GM18867 (cell line): ENCODE data around the gene NKX6-2.

ENCODE experiments used
- ATAC-seq: cut with Tn5 transposase; IDR thresholded peaks from one replicate; pipeline ENCODE4 v1.9.1; 2021; ENCODE audit warnings: mild to moderate bottlenecking, moderate library complexity; ENCODE audit not compliant: unreplicated experiment

The NKX6-2 gene

DNA sequence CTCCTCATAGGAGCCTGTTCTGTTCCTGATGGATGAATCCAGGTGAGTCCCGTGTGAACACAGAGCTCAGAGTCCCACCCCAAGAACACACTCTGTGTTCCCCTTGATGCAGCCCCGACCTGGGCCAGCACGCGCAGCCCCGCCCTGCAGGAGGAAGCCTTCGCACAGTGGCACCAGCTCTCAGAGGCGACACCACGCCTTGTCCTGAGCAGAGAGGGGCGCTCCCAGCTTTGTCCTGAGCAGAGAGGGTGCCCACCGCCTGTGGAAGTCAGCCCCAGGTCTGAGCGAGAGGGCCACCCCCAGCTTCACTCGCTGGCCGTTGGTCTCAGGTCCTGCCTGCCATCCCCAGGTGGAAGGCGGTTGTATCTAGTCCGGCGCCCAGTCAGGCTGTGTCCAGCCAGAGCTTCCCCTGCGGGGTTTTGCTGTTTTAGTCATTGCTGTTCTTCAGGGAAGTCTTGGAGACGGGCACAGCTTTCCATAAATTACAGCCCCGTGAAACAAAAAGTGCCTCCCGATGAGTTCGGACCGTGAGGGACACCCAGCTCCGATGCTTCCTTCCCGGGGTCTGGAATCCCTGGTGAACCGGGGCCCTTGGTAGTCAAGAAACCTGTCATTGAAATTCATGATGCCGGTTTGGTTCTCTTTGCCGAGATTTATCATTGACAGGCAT lies 43.6 kb downstream of the NKX6-2 start:
- ATAC-seq = no peak

DNA sequence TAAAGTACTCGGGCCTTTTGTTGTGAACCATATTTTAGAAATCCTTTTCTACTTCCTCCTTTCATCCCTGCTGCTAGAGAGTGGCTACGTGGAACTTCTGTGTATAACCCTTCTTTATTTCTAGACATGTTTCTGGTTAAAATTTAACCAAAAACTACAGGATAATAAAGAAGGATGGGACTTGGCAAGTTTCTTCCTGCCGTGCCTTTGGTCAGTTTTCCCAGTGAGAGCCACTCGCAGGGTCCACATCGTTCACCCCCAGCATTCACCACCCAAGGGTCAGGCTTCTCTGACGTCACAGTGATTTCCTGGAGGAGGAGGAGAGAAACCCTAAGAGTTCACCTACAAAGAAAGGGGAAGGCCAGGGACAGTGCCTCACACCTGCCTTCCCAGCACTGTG lies 45.4 kb downstream of the NKX6-2 start:
- ATAC-seq = no peak

- no peak for ATAC-seq
Measured at GRCh38 chr10:132739225-132739613, 46.7 kb downstream of the NKX6-2 start.

DNA sequence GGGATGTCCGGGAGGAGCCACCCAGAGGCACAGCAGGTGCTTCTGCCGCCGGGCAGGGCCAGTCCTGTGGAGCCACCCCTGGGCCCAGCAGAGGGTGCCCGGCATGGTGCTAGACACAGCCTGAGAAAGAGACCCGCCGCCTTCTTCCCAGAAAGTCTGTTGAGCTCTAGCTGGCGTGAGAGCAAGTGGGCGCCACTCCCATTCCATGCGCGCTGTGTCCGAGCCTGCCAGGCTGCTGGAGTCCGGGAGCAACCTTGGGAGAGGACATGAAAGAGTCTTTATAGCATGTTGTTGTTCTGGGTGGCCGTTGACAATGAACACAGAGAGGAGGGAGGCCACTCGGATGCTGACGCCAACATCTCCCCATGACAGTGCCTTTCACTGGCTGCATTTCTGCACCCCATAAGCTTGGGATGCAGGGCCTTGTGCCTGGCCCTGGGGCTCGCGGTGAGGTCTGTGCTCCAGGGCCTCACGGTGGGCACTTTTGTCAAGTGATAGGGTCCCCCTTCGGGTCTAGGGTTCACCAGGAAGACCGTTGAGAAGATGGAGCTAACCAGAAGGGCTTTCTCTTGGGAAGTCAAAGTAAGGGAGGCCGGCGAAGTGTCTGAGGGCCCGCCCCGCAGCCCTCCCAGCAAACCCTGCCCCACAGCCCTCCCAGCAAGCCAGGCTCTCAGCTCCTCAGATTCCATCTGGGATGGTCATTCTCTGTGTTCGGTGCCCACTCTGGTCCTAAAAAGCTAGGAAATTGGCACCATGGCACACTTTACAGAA lies 47.3 kb downstream of the NKX6-2 start:
- no peak for ATAC-seq

DNA sequence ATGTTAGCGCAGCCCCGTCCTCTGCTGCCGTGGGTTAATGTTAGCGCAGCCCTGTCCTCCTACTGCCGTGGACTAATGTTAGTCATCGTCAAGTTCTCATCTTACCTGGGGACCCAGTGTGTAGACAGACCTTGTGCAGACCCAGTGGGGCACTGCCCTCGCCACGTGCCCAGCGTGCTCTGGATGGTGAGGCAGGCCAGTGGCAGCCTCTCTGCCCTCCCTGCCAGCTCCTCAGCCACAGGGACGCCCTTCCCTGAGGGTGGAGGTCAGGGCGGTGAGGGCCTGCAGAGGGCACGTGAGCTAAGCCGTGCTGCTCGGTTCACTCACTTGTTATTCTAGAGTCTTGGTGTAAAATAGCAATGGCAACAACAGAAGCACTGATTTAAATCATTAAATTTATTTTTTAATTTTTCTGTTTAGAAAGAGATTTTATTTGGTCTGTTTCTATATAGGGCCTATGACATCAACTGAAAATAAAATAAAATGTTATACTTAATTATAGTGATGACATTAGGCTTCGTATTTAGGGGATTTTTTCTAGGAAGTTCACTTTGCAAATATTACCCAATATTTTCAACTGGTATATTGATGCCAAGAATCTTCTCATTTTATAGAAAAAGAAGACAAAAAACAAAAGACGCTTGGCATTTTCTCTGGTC lies 48.4 kb downstream of the NKX6-2 start:
- ATAC-seq = no peak

- ATAC-seq = no peak
Measured at GRCh38 chr10:132735923-132736391, 50.0 kb downstream of the NKX6-2 start.

DNA sequence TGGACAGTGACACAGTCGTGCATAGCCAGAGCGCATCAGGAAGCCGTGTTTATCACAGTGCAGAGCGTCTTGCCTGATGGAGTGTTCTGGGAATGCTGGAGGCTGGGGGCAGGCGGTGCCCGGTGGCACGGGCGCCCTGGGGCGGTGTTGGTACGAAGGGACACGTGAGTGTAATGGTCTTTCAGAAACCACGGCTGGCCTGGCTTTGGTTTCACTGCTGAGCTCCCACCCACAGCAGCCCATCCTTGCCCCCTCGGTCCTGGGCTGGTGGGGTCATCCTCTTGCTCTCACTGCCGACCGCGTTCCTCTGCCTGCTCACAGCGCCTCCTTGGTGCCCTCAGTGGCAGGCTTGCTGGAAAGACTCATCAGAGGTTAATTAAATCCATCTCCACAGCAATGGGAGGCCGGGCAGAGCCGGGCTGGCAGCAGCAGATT lies 50.6 kb downstream of the NKX6-2 start:
- ATAC-seq = no peak

DNA sequence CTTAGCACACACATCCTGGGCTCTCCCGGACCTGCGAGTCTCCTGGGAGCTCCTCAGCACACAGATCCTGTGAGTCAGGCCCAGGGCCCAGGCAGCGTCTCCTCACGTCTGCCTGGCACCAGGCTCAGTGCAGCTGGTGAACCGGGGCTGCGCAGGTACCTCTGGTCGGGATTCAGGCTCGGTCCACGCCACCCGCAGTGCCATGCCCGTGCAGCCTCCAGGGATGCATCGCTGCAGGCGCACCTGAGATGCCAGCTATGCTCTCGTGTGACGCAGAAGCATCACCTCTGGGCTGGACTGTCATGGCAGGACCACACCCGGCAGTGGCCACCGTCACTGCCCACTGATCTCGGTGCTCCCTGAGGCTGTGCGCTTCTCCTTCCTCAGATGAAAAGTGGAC lies 52.0 kb downstream of the NKX6-2 start:
- no peak for ATAC-seq
